Measurements from ENCODE around the gene NEDD4L.

NEDD4L gene

GRCh38 chr18:58438958-58439300, 394.9 kb downstream of the NEDD4L start:
- no peak for DNase-seq

GRCh38 chr18:58443671-58444070, 399.6 kb downstream of the NEDD4L start:
- DNase-seq: no peak

GRCh38 chr18:58446391-58447060, 402.5 kb downstream of the NEDD4L start:
- no peak for DNase-seq

GRCh38 chr18:58447402-58448095, 403.5 kb downstream of the NEDD4L start:
- DNase-seq: no peak

GRCh38 chr18:58449464-58449863, 405.4 kb downstream of the NEDD4L start:
- DNase-seq: no peak
